H1 (cell line): ENCODE measurements around the gene BEAN1. TPM values are rescaled to one million over a fixed set of nuclear protein-coding genes. Genes with fewer than 3 reads are reported as not detected.

Experiments
- CHD7 ChIP-seq: fragments of 300-600 bp; sonication (generic); IDR thresholded peaks from 2 replicates; pipeline ENCODE4 v1.7.1; 2012; ENCODE audit warnings: low read length, moderate library complexity, mild to moderate bottlenecking, inconsistent platforms; ENCODE audit not compliant: insufficient replicate concordance
- FOSL1 ChIP-seq: IDR thresholded peaks from 2 replicates; pipeline ENCODE4 v1.6.1; 2011; ENCODE audit warnings: mild to moderate bottlenecking, low read depth, low read length, moderate library complexity; ENCODE audit not compliant: insufficient read depth
- JUN ChIP-seq: IDR thresholded peaks from 2 replicates; pipeline ENCODE4 v1.6.1; 2011; ENCODE audit warnings: low read depth, mild to moderate bottlenecking, improper control_type of control experiment, low read length
- KDM4A ChIP-seq: IDR thresholded peaks from one replicate; pipeline ENCODE4 v1.7.1; 2012; ENCODE audit warnings: low read depth, mild to moderate bottlenecking, moderate library complexity, low read length, inconsistent platforms; ENCODE audit not compliant: severe bottlenecking
- RXRA ChIP-seq: IDR thresholded peaks from 2 replicates; pipeline ENCODE4 v1.6.1; 2011; ENCODE audit warnings: low read depth, mild to moderate bottlenecking, low read length, moderate library complexity; ENCODE audit not compliant: insufficient read depth
- SAP30 ChIP-seq: fragments of 300-600 bp; sonication (generic); IDR thresholded peaks from 2 replicates; pipeline ENCODE4 v1.7.1; 2012; ENCODE audit warnings: low read length, moderate library complexity, mild to moderate bottlenecking, inconsistent platforms; ENCODE audit not compliant: insufficient read depth, insufficient replicate concordance
- polyA plus RNA-seq, 7 experiments: library from polyadenylated mRNA; depleted of rRNA in 3 of 7; stranded (reverse) in 5 of 7; unstranded in 2 of 7; fragments of >200 nt in 5 of 7; fragments of 200-250 nt in 2 of 7; gene quantifications; 1 replicate in 5 of 7; 2 replicates in 1 of 7; 4 replicates in 1 of 7; pipeline versions ENCODE4 v1.2.1 to v1.2.3, GENCODE V29; 2011 to 2013; ENCODE audit warnings: missing spikeins in 2 of 7, mixed read lengths in 2 of 7
- total RNA-seq: library from RNA; stranded (reverse); fragmentation: NEBNext Ultra II Directional; extraction: Animal tissue kit (Norgen Biotek cat#: 25700); gene quantifications from 2 replicates; pipeline ENCODE4 v1.2.1, GENCODE V29; 2021

Gene BEAN1
- total and polyA plus RNA-seq, 2 of the 8 experiments (the other 6 are each of a cell fraction or from before 2014, with no cell fraction given), result 0.08 TPM; not detected in 1

- TF ChIP-seq CHD7 (no peak), FOSL1 (no peak), KDM4A (no peak), JUN (no peak), SAP30 (no peak), RXRA (no peak)
Measured at GRCh38 chr16:66469291-66469946, 42.3 kb downstream of the BEAN1 start (continued).
